ENCODE measurements around the gene CCDC93.
"Not testable (repeated sequence)": the region's sequence is repeated elsewhere in the genome, so short reads cannot be mapped to it uniquely, and the experiment has no call there.

Gene CCDC93

DNA sequence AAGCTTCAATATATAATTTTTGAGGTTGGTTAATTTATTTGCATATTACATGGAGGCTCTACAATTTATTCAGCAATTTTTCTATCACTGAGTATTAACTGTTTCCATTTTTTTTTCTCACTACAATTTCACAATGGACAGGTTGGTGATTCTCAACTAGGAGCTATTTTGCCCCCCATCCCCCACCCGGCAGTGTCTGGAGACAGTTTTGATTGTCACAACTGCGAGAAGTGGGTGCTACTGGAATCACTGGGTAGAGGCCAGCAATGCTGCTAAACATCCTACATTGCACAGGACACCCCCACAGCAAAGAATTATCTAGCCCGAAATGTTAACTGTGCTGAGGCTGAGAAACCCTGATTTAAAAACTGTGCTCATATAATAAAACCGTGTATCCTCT is 82.6 kb downstream of the CCDC93 start:
- in situ Hi-C loops (cut with HindIII; ENCODE audit: low sequenced_read_pairs), result no loop called here

DNA sequence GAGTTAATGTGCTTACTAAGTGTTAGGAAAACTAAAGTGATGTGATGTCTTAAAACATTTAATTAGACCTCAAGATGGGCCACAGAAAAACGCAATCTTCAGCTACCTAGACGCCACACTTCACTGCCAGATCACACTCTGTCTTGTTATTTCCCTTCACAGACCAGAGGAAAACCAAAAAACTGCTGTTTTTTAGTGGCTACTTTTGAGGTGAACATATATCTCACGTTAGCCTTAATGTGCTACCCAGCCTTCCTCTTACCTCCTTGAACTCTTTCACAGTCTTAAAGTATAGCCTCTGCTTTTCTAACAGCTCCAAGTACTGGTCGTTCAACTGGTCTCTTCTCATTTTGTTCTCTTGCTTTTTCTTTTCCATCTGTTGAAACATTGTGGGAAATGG is 83.1 kb downstream of the CCDC93 start:
- in situ Hi-C loops (cut with HindIII; ENCODE audit: low sequenced_read_pairs), result no loop called here

- in situ Hi-C loops (cut with HindIII; ENCODE audit: low sequenced_read_pairs), result not testable (repeated sequence)
These were observed 90.4 kb downstream of the CCDC93 start for GRCh38 chr2:117923471-117923870.

DNA sequence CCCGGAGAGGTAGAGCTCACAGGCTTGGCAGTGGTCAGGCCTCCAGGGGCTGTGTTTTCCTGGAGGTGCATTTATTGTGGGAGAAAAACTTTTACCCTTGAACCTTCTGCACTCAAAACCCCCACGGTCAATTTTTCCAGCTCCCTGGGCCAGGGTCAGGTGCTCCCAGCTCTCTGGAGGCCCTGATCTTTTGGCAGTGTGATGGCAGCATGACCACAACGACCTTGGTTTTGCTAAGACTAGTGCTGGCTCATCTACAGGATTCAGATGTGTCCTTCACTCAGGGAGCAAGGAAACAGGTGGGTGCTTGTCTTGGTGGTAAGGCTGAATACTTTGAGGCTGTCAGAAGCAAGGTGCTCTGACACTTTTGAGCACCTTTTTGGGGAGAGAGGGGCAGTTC is 92.3 kb downstream of the CCDC93 start:
- in situ Hi-C loops (cut with HindIII; ENCODE audit: low sequenced_read_pairs), result no loop called here

DNA sequence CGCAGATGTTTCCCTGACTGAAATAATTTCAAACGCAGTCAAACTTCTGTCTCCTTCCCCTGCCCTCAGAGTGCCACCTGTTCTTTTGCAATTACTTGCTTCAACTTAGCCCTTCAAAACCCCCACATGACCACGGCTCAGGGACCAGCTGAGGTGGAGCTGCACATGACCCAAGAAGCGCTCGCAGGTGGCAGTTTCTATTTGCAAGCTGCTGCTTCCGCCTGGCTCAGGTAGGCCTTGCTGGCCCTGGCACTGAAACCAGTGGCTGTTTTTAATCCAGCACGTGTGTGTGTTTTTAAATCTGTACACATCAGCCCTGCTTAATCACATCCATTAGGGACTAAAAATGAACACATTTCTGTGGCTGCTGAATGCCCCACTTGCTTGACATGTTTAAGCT is 95.3 kb downstream of the CCDC93 start:
- in situ Hi-C loops (cut with HindIII; ENCODE audit: low sequenced_read_pairs), result no loop called here

GRCh38 chr2:117917223-117917917 is 96.5 kb downstream of the CCDC93 start:
- in situ Hi-C loops (cut with HindIII; ENCODE audit: low sequenced_read_pairs), result no loop called here

DNA sequence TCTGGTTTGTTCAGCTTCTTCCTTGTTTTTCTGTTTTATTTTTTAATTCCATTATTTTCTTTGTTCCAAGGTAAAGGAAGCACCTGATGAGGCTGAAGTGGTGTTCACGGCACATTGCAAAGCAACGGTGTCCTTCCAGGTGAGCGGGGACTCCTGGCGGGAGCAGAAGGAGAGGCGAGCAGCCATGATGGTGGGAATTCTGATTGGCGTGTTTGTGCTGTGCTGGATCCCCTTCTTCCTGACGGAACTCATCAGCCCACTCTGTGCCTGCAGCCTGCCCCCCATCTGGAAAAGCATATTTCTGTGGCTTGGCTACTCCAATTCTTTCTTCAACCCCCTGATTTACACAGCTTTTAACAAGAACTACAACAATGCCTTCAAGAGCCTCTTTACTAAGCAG is 110.9 kb downstream of the CCDC93 start:
- in situ Hi-C loops (cut with HindIII; ENCODE audit: low sequenced_read_pairs), result no loop called here

- in situ Hi-C loops (cut with HindIII; ENCODE audit: low sequenced_read_pairs), result no loop called here
These were observed 125.0 kb downstream of the CCDC93 start for GRCh38 chr2:117888897-117889296.

DNA sequence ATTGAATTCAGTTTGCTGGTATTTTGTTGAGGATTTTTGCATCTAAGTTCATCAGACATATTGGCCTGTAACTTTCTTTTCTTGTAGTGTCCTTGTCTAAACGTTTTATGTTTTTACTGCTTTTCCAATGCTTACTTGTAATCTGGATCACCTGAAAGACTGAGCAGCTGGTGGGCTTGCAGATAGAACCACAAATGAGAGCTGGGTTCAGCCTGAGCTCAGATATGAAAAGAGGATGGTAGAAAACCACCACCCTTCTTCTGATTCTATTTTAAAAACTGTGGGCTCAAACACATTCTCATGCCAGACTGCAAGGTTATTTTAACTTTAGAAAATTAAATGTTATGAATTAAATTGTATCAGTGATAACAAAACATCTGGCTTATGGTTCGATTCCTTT is 128.6 kb downstream of the CCDC93 start:
- in situ Hi-C loops (cut with HindIII; ENCODE audit: low sequenced_read_pairs), result no loop called here

DNA sequence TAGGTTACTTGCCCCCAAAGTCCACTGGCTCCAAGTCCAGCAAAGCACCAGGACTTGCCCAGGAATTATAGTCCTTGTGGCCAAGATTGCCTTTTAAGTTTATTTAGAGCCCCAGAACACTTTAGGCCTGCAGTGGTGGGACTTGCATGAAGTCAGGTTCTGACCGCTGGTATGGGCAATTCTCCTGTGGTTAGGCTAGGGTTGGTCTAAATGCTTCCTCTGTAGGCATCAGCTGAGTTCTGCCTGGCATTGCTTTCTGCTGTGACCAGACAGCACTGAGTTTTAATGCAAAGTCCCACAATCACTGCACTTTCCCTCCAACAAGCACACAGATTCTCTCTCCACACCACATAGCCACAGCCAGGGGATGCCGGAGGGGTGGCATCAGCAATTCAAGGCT is 134.9 kb downstream of the CCDC93 start:
- in situ Hi-C loops (cut with HindIII; ENCODE audit: low sequenced_read_pairs), result no loop called here

DNA sequence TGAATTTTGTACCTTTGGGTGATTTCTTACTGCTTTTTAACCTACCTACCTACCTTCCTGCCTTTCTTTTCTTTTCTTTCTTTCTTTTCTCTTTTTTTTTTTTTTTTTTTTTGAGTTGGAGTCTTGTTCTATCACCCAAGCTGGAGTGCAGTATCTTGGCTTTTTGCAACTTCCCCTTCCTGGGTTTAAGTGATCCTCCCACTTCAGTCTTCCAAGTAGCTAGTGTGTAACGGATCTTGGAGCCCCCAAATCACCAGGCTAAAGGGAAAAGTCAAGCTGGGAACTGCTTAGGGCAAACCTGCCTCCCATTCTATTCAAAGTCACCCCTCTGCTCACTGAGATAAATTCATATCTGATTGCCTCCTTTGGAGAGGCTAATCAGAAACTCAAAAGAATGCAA is 138.1 kb downstream of the CCDC93 start:
- in situ Hi-C loops (cut with HindIII; ENCODE audit: low sequenced_read_pairs), result no loop called here
